Spleen (tissue), 11 donors: ENCODE results near the gene TMEM109. TPM values are rescaled to one million over a fixed set of nuclear protein-coding genes. Genes with fewer than 3 reads are reported as not detected.

Experiments used
- DNase-seq: peaks from one replicate; pipeline ENCODE4 v3.0.0-alpha.2; 2020
- H3K27ac ChIP-seq, 8 donors: fragments of 200-600 bp; sonication (generic) in 7 of 8; 1 replicate in 4 of 8; 2 replicates in 4 of 8; pipeline versions ENCODE4 v1.5.0 to v1.8.0; 2016 to 2021; ENCODE audit warnings: inconsistent platforms in 4 of 8, mild to moderate bottlenecking in 4 of 8, moderate library complexity in 1 of 8
- H3K27me3 ChIP-seq, 7 donors: fragments of 200-600 bp; sonication (generic) in 6 of 7; replicated peaks in 1 of 7; 1 replicate in 4 of 7; 2 replicates in 3 of 7; pipeline versions ENCODE4 v1.5.0 to v1.8.0; 2016 to 2021; ENCODE audit warnings: inconsistent platforms in 3 of 7, mild to moderate bottlenecking in 1 of 7
- H3K36me3 ChIP-seq, 6 donors: fragments of 200-600 bp; sonication (generic) in 5 of 6; 1 replicate in 4 of 6; 2 replicates in 2 of 6; pipeline versions ENCODE4 v1.5.0 to v1.8.0; 2016 to 2021; ENCODE audit warnings: inconsistent platforms in 2 of 6
- H3K4me1 ChIP-seq, 6 donors: fragments of 200-600 bp; sonication (generic) in 5 of 6; 1 replicate in 3 of 6; 2 replicates in 3 of 6; pipeline versions ENCODE4 v1.5.0 to v1.8.0; 2016 to 2021; ENCODE audit warnings: inconsistent platforms in 3 of 6
- H3K4me3 ChIP-seq, 8 donors: fragments of 200-600 bp; sonication (generic) in 7 of 8; 1 replicate in 4 of 8; 2 replicates in 4 of 8; pipeline versions ENCODE4 v1.5.0 to v1.8.0; 2016 to 2021; ENCODE audit warnings: inconsistent platforms in 4 of 8, mild to moderate bottlenecking in 4 of 8, moderate library complexity in 2 of 8
- H3K9me3 ChIP-seq, 8 donors: fragments of 200-600 bp; sonication (generic) in 7 of 8; 1 replicate in 4 of 8; 2 replicates in 4 of 8; pipeline versions ENCODE4 v1.5.0 to v1.8.0; 2016 to 2021; ENCODE audit warnings: inconsistent platforms in 4 of 8
- POLR2A ChIP-seq, 3 donors: fragments of 450-650 bp; IDR thresholded peaks; one replicate each; pipeline ENCODE4 v1.5.1; 2017; ENCODE audit warnings: antibody characterized with exemption in 3 of 3, mild to moderate bottlenecking in 1 of 3
- POLR2AphosphoS5 ChIP-seq, 3 donors: sonication (generic); formaldehyde crosslinking; IDR thresholded peaks; one replicate each; pipeline ENCODE4 v1.5.1; 2017; ENCODE audit warnings: antibody characterized with exemption in 3 of 3
- WGBS, 5 donors: extraction: QIAGEN DNeasy Blood & Tissue Kit in 3 of 5; methylation state at CpG; one replicate each; pipeline versions ENCODE4 v1.1.5 to v1.1.7; 2013 to 2018; 5-methylcytosine and 5-hydroxymethylcytosine counted together
- intact Hi-C: fragments of 100-400 bp; cut with DNase I; formaldehyde crosslinking; loops from one replicate; pipeline ENCODE4 v1.15.0; 2023; ENCODE audit warnings: low total_unique reads
- polyA plus RNA-seq, 3 donors: library from polyadenylated mRNA; stranded (reverse); fragments of 200-250 nt; gene quantifications; one replicate each; pipeline ENCODE4 v1.2.1, GENCODE V29; 2013
- total RNA-seq, 7 donors: library from RNA; depleted of rRNA in 3 of 7; stranded (reverse); fragments of >200 nt in 3 of 7; fragmentation: NEBNext Ultra II Directional in 4 of 7; extraction: Animal tissue kit (Norgen Biotek cat#: 25700) in 4 of 7; gene quantifications; one replicate each; pipeline versions ENCODE4 v1.1.0 to v1.2.1, GENCODE V29; 2016 to 2021
- TF ChIP-seq, protein P1 (sequence below), 11 experiments: fragments of 200-600 bp in 7 of 11; fragments of 450-650 bp in 4 of 11; sonication (generic) in 4 of 11; IDR thresholded peaks in 8 of 11; conservative IDR thresholded peaks in 3 of 11; 1 replicate in 7 of 11; 2 replicates in 4 of 11; pipeline versions ENCODE4 v1.4.0 to v1.8.0; 2016 to 2021; ENCODE audit warnings: antibody characterized with exemption in 11 of 11, inconsistent platforms in 4 of 11, mild to moderate bottlenecking in 1 of 11
- donor health status: healthy with polysubstance abuse.
- donor health status: DM: no; HTN: no; CAD: no; lungs with moderate emphysema.
- donor health status: DM: no; HTN: no; CAD: no.
- donor health status: Bipolar disorder and iron deficiency.
- donor health status: healthy.
- donor health status: DM: no; HTN: no; CAD: no.
- donor health status: DM: yes; HTN: yes; CAD: no.

Gene TMEM109
- total and polyA plus RNA-seq, 10 donors: 53.6 to 125 (median 102) TPM

DNA sequence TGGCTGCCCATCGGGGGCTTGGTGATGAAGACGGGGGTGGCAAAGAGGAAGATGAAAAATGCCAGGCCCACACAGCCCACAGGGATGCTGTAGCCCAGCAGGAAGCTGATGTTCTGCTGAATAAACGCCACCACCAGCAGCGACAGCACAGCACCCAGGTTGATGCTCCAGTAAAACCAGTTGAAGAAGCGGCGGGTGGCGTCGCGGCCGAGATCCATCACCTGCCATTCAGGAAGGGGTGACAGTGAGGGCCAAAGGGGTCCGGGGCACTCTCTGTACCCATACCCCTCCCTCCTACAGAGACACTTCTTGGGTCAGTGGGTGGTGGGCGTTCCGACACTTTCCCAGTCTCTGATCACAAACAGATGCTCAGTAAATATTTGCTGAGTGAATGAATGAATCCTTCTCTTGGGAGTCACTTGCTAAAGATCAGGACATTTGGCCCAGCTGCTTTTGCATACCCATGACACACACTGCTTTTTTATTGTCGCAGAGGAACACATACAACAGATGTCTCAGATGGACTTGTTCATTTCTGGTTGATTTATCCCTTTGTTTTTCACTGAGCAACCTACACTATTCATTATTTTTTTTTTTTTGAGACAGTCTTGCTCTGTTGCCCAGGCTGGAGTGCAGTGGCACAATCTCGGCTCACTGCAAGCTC is 32.8 kb downstream of the TMEM109 start:
- no peak for DNase-seq
- peaks cover 0 to 73% (median 29%) of the 10 kb centered on the region in 6 donors for H3K36me3 ChIP-seq
- peaks cover 8 to 87% (median 59%) of the 10 kb centered on the region in 6 donors for H3K4me1 ChIP-seq
- H3K27ac ChIP-seq: peak overlapping the region in 1 of 8 donors; percentile 14
- no peak for TF ChIP-seq POLR2A (IDR thresholded peaks at IDR 0.05)
- no peak for TF ChIP-seq POLR2AphosphoS5 (IDR thresholded peaks at IDR 0.05)
- TF ChIP-seq, protein P1, sequence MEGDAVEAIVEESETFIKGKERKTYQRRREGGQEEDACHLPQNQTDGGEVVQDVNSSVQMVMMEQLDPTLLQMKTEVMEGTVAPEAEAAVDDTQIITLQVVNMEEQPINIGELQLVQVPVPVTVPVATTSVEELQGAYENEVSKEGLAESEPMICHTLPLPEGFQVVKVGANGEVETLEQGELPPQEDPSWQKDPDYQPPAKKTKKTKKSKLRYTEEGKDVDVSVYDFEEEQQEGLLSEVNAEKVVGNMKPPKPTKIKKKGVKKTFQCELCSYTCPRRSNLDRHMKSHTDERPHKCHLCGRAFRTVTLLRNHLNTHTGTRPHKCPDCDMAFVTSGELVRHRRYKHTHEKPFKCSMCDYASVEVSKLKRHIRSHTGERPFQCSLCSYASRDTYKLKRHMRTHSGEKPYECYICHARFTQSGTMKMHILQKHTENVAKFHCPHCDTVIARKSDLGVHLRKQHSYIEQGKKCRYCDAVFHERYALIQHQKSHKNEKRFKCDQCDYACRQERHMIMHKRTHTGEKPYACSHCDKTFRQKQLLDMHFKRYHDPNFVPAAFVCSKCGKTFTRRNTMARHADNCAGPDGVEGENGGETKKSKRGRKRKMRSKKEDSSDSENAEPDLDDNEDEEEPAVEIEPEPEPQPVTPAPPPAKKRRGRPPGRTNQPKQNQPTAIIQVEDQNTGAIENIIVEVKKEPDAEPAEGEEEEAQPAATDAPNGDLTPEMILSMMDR (IDR thresholded peaks at IDR 0.05 in 8 of 11, conservative IDR thresholded peaks at IDR 0.05 in 3 of 11): no peak
- no peak overlapping the region for H3K4me3 ChIP-seq
- intact Hi-C loops: no loop called here
- no peaks in the 10 kb centered on the region for H3K9me3 ChIP-seq
- 85 to 93% (median 90%) methylated on average over 15 of the region's 15 CpGs for WGBS, 5 donors
- H3K27me3 ChIP-seq: peaks cover 0 to 6% (median 0%) of the 10 kb centered on the region in 7 donors

DNA sequence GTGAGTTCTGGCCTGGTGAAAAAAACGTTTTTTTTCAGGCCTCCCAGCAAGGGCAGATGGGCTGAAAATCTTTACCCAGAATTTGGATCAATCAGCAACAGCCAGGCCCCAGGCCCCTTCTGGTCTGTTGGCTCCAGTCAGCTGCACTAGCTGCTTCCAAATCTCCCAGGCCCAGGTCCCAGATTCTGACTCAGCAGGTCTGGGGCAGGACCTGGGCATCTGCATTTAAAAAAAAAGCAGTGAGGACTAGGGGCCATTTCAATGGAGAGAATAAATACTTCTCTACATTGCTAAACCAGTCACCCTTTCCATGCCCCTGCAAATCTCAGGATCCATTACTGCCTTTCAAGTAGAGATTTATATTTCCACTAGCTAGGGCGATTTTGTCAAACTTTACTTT is 33.7 kb downstream of the TMEM109 start:
- H3K9me3 ChIP-seq: no peaks in the 10 kb centered on the region
- 44 to 64% (median 55%) methylated on average over 2 of the region's 2 CpGs for WGBS, 5 donors
- H3K27ac ChIP-seq: no peak overlapping the region
- no peak overlapping the region for H3K4me3 ChIP-seq
- DNase-seq: no peak
- peaks cover 12 to 87% (median 56%) of the 10 kb centered on the region in 6 donors for H3K4me1 ChIP-seq
- TF ChIP-seq, protein P1 (IDR thresholded peaks at IDR 0.05 in 8 of 11, conservative IDR thresholded peaks at IDR 0.05 in 3 of 11): no peak
- no peak for TF ChIP-seq POLR2A (IDR thresholded peaks at IDR 0.05)
- TF ChIP-seq POLR2AphosphoS5 (IDR thresholded peaks at IDR 0.05): no peak
- peaks cover 0 to 63% (median 21%) of the 10 kb centered on the region in 6 donors for H3K36me3 ChIP-seq
- peaks cover 0 to 6% (median 0%) of the 10 kb centered on the region in 7 donors for H3K27me3 ChIP-seq
- intact Hi-C loops: no loop called here

DNA sequence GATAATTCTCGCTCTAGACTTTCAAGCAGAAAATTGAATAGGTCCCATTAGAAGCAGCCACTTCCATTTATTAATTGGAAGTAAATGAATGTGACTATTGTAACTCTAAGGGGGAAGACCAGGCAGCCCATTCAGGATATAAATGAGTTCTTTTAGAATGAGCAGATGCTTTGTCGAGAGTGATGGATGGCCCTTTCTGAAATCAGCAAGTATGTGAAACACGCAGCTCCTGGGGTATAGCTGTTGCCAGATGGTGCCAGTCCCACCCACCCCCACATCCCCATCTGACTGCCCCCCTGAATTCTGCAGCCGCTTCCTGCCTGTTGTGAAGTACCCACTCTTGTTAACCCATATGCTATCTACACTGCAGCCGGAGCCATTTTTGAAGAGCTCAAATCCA is 34.3 kb downstream of the TMEM109 start:
- intact Hi-C loops: no loop called here
- Histone ChIP-seq H3K9me3 (no peaks in the 10 kb centered on the region), H3K4me3 (peak overlapping the region in 2 of 8 donors; percentile 14 to 29), H3K36me3 (peaks cover 0 to 57% (median 20%) of the 10 kb centered on the region in 6 donors), H3K27ac (peak overlapping the region in 1 of 8 donors; percentile 25), H3K4me1 (peaks cover 15 to 87% (median 58%) of the 10 kb centered on the region in 6 donors), H3K27me3 (peaks cover 0 to 6% (median 0%) of the 10 kb centered on the region in 7 donors)
- no peak for DNase-seq
- TF ChIP-seq, protein P1 (IDR thresholded peaks at IDR 0.05 in 8 of 11, conservative IDR thresholded peaks at IDR 0.05 in 3 of 11): no peak
- TF ChIP-seq POLR2A (IDR thresholded peaks at IDR 0.05): no peak
- TF ChIP-seq POLR2AphosphoS5 (IDR thresholded peaks at IDR 0.05): no peak
- 70 to 78% (median 75%) methylated on average over 4 to 5 of the region's 5 CpGs for WGBS, 5 donors

DNA sequence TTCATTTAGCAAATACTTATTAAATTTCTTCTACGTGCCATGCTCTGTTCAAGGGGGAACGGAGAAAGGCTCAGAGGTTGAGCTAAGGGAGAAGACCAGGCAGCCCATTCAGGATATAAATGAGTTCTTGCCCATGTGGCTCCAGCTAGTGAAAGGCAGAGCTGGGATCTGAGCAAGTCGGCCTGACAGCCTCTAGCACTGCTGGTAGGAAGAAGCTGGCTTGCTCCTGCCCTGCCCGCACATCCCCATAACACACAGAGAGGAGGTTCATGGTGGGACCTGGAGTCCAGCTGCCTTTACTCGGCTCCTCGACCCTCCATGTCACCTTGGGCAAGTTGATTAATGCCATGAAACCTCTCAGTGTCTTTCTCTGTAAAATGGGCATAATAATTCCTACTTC is 36.1 kb downstream of the TMEM109 start:
- Histone ChIP-seq H3K4me3 (peak overlapping the region; percentile 41 to 88 (median 66)), H3K4me1 (peaks cover 15 to 95% (median 66%) of the 10 kb centered on the region in 6 donors), H3K36me3 (peaks cover 0 to 40% (median 15%) of the 10 kb centered on the region in 6 donors), H3K9me3 (no peaks in the 10 kb centered on the region), H3K27me3 (peaks cover 0 to 6% (median 0%) of the 10 kb centered on the region in 7 donors), H3K27ac (peak overlapping the region in 4 of 8 donors; percentile 93 to 98 (median 94))
- intact Hi-C loops: no loop called here
- WGBS, 5 donors: 49 to 77% (median 75%) methylated on average over 6 of the region's 6 CpGs
- peak; percentile 78 for DNase-seq
- TF ChIP-seq POLR2AphosphoS5 (IDR thresholded peaks at IDR 0.05) (no peak), POLR2A (IDR thresholded peaks at IDR 0.05) (no peak)
- TF ChIP-seq, protein P1 (IDR thresholded peaks at IDR 0.05 in 8 of 11, conservative IDR thresholded peaks at IDR 0.05 in 3 of 11): no peak
